ENCODE data around the gene ABHD12B. TPM values are rescaled to one million over a fixed set of nuclear protein-coding genes. Genes with fewer than 3 reads are reported as not detected.

The ABHD12B gene
- total RNA-seq, 4 donors from 2014 or later = 20.9 to 77.3 (median 36.2) TPM

GRCh38 chr14:50920482-50921230, 48.8 kb downstream of the ABHD12B start:
- H3K4me3 ChIP-seq (ENCODE audit: low read depth, poor library complexity, severe bottlenecking) = no peak overlapping the region
- intact Hi-C loops (cut with DNase I; ENCODE audit: low total_unique reads) = no loop called here
- 78 to 82% methylated on average over 9 of the region's 9 CpGs for WGBS, 2 donors
- TF ChIP-seq CTCF (IDR thresholded peaks at IDR 0.05) = no peak
- DNase-seq (ENCODE audit: low spot score in 2 of 2) = no peak

- WGBS, 2 donors = 83 to 91% methylated on average over 2 of the region's 2 CpGs
- TF ChIP-seq CTCF (IDR thresholded peaks at IDR 0.05) (no peak), POLR2A (IDR thresholded peaks at IDR 0.05) (no peak)
- intact Hi-C loops (cut with DNase I; ENCODE audit: low total_unique reads) = no loop called here
Measured at GRCh38 chr14:50922803-50923202, 51.0 kb downstream of the ABHD12B start.

GRCh38 chr14:50924236-50924635, 52.4 kb downstream of the ABHD12B start:
- no peak overlapping the region for H3K4me3 ChIP-seq (ENCODE audit: low read depth, poor library complexity, severe bottlenecking)
- TF ChIP-seq POLR2A (IDR thresholded peaks at IDR 0.05) = no peak
- no peak for TF ChIP-seq CTCF (IDR thresholded peaks at IDR 0.05)
- DNase-seq (ENCODE audit: low spot score in 2 of 2) = no peak
- WGBS, 2 donors = 51% methylated on average over 6 of the region's 6 CpGs
- intact Hi-C loops (cut with DNase I; ENCODE audit: low total_unique reads) = no loop called here

More at GRCh38 chr14:50922803-50923202, 51.0 kb downstream of the ABHD12B start:
- no peak for DNase-seq (ENCODE audit: low spot score in 2 of 2)
- no peak overlapping the region for H3K4me3 ChIP-seq (ENCODE audit: low read depth, poor library complexity, severe bottlenecking)

- no peak for TF ChIP-seq POLR2A (IDR thresholded peaks at IDR 0.05)
- TF ChIP-seq CTCF (IDR thresholded peaks at IDR 0.05) = no peak
- no peak for DNase-seq (ENCODE audit: low spot score in 2 of 2)
- no peak overlapping the region for H3K4me3 ChIP-seq (ENCODE audit: low read depth, poor library complexity, severe bottlenecking)
- 80 to 81% methylated on average over 4 of the region's 4 CpGs for WGBS, 2 donors
- intact Hi-C loops (cut with DNase I; ENCODE audit: low total_unique reads) = no loop called here
Measured at GRCh38 chr14:50924843-50925242, 53.0 kb downstream of the ABHD12B start.

DNA sequence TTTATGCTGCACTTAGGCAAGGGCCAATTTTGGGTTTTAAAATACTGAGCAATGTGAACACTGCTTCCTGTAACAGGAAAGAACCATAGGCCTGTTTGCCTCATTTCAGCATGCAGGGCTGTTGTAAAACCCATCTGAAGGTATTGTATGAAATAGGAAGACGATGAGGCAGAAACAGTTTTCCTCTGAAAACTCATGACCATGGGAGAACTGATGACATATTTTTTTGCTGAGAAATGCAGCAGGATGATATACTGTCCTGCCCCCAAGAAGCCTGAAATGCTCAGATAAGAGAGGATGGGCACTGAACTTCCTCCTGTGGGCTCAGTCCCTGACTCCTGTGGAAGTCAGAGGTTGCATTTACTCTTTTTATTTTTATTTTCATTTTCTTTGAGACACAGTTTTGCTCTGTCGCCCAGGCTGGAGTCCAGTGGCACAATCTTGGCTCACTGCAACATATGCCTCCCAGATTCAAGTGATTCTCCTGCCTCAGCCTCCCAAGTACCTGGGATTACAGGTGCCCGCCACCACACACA, 55.1 kb downstream of the ABHD12B start:
- no peak for DNase-seq (ENCODE audit: low spot score in 2 of 2)
- 85 to 92% methylated on average over 3 of the region's 3 CpGs for WGBS, 2 donors
- intact Hi-C loops (cut with DNase I; ENCODE audit: low total_unique reads) = no loop called here
- no peak for TF ChIP-seq POLR2A (IDR thresholded peaks at IDR 0.05)
- no peak for TF ChIP-seq CTCF (IDR thresholded peaks at IDR 0.05)
- H3K4me3 ChIP-seq (ENCODE audit: low read depth, poor library complexity, severe bottlenecking) = no peak overlapping the region

Measured in lower leg skin (tissue), 4 donors.